Memory B cell (primary cell): ENCODE results near the gene P2RX3.

Source experiments
- ATAC-seq: fragments of 150-1000 bp; cut with Tn5 transposase; 2 replicates; pipeline ENCODE4 v1.10.0; 2021; ENCODE audit warnings: low read depth, mild to moderate bottlenecking, moderate library complexity
- DNase-seq, 2 donors: peaks; one replicate each; pipeline ENCODE4 v3.0.0; 2022; ENCODE audit warnings: low spot score in 2 of 2
- H3K27ac Mint-ChIP-seq: one replicate; pipeline ENCODE4 v1.8.0; 2022; ENCODE audit warnings: mild to moderate bottlenecking, moderate library complexity, mixed read lengths
- H3K27me3 Mint-ChIP-seq: one replicate; pipeline ENCODE4 v1.8.0; 2022; ENCODE audit warnings: mixed read lengths
- H3K36me3 Mint-ChIP-seq: one replicate; pipeline ENCODE4 v1.8.0; 2022; ENCODE audit warnings: mild to moderate bottlenecking, mixed read lengths
- H3K4me1 Mint-ChIP-seq: one replicate; pipeline ENCODE4 v1.8.0; 2022; ENCODE audit warnings: mixed read lengths
- H3K4me3 Mint-ChIP-seq: one replicate; pipeline ENCODE4 v1.8.0; 2022; ENCODE audit warnings: mild to moderate bottlenecking, moderate library complexity, mixed read lengths
- H3K9me3 Mint-ChIP-seq: one replicate; pipeline ENCODE4 v1.8.0; 2022; ENCODE audit warnings: mixed read lengths

Gene P2RX3

GRCh38 chr11:57407941-57408475, 69.9 kb downstream of the P2RX3 start:
- Mint-ChIP-seq H3K36me3 (peaks cover 20% of the 10 kb centered on the region), H3K27me3 (no peaks in the 10 kb centered on the region), H3K27ac (no peak overlapping the region), H3K4me1 (peaks cover 3% of the 10 kb centered on the region), H3K4me3 (no peak overlapping the region), H3K9me3 (peaks cover 3% of the 10 kb centered on the region)
- DNase-seq (no peak), ATAC-seq (no peak)

GRCh38 chr11:57408771-57409170, 70.6 kb downstream of the P2RX3 start:
- H3K36me3 Mint-ChIP-seq: peaks cover 25% of the 10 kb centered on the region
- ATAC-seq (no peak), DNase-seq (no peak)
- H3K27me3 Mint-ChIP-seq: no peaks in the 10 kb centered on the region
- H3K27ac Mint-ChIP-seq: no peak overlapping the region
- no peak overlapping the region for H3K4me3 Mint-ChIP-seq
- H3K9me3 Mint-ChIP-seq: no peaks in the 10 kb centered on the region
- peaks cover under 1% of the 10 kb centered on the region for H3K4me1 Mint-ChIP-seq

GRCh38 chr11:57409321-57410100, 71.4 kb downstream of the P2RX3 start:
- Mint-ChIP-seq H3K27ac (no peak overlapping the region), H3K9me3 (no peaks in the 10 kb centered on the region), H3K4me1 (no peaks in the 10 kb centered on the region), H3K4me3 (no peak overlapping the region), H3K27me3 (no peaks in the 10 kb centered on the region), H3K36me3 (peaks cover 30% of the 10 kb centered on the region)
- DNase-seq (no peak), ATAC-seq (no peak)

- no peak overlapping the region for H3K4me3 Mint-ChIP-seq
- no peaks in the 10 kb centered on the region for H3K27me3 Mint-ChIP-seq
- DNase-seq (no peak), ATAC-seq (no peak)
- H3K36me3 Mint-ChIP-seq: peaks cover 37% of the 10 kb centered on the region
- no peak overlapping the region for H3K27ac Mint-ChIP-seq
- H3K9me3 Mint-ChIP-seq: no peaks in the 10 kb centered on the region
- H3K4me1 Mint-ChIP-seq: no peaks in the 10 kb centered on the region
These were observed 72.1 kb downstream of the P2RX3 start for GRCh38 chr11:57410287-57410686.

- H3K27ac Mint-ChIP-seq: no peak overlapping the region
- H3K27me3 Mint-ChIP-seq: no peaks in the 10 kb centered on the region
- no peak for DNase-seq
- H3K4me3 Mint-ChIP-seq: no peak overlapping the region
- no peaks in the 10 kb centered on the region for H3K4me1 Mint-ChIP-seq
- no peaks in the 10 kb centered on the region for H3K9me3 Mint-ChIP-seq
- ATAC-seq: no peak
- H3K36me3 Mint-ChIP-seq: peaks cover 50% of the 10 kb centered on the region
These were observed 75.5 kb downstream of the P2RX3 start for GRCh38 chr11:57413681-57414080.

- no peaks in the 10 kb centered on the region for H3K9me3 Mint-ChIP-seq
- peaks cover 47% of the 10 kb centered on the region for H3K36me3 Mint-ChIP-seq
- no peak overlapping the region for H3K4me3 Mint-ChIP-seq
- DNase-seq (no peak), ATAC-seq (no peak)
- H3K4me1 Mint-ChIP-seq: no peaks in the 10 kb centered on the region
- no peak overlapping the region for H3K27ac Mint-ChIP-seq
- no peaks in the 10 kb centered on the region for H3K27me3 Mint-ChIP-seq
These were observed 76.6 kb downstream of the P2RX3 start for GRCh38 chr11:57414612-57415212.

GRCh38 chr11:57416436-57416835, 78.3 kb downstream of the P2RX3 start:
- Mint-ChIP-seq H3K27ac (no peak overlapping the region), H3K4me3 (no peak overlapping the region), H3K36me3 (peaks cover 44% of the 10 kb centered on the region), H3K27me3 (no peaks in the 10 kb centered on the region), H3K9me3 (no peaks in the 10 kb centered on the region), H3K4me1 (no peaks in the 10 kb centered on the region)
- no peak for DNase-seq
- ATAC-seq: no peak

- no peak for DNase-seq
These were observed 78.9 kb downstream of the P2RX3 start for GRCh38 chr11:57417056-57417455.

GRCh38 chr11:57418131-57418530, 80.0 kb downstream of the P2RX3 start:
- Mint-ChIP-seq H3K27me3 (no peaks in the 10 kb centered on the region), H3K27ac (no peak overlapping the region), H3K36me3 (peaks cover 42% of the 10 kb centered on the region), H3K4me1 (no peaks in the 10 kb centered on the region), H3K9me3 (no peaks in the 10 kb centered on the region), H3K4me3 (no peak overlapping the region)
- DNase-seq (no peak), ATAC-seq (no peak)

More at GRCh38 chr11:57417056-57417455, 78.9 kb downstream of the P2RX3 start:
- Mint-ChIP-seq H3K9me3 (no peaks in the 10 kb centered on the region), H3K4me1 (no peaks in the 10 kb centered on the region), H3K27ac (no peak overlapping the region), H3K27me3 (no peaks in the 10 kb centered on the region), H3K36me3 (peaks cover 44% of the 10 kb centered on the region), H3K4me3 (no peak overlapping the region)
- no peak for ATAC-seq

GRCh38 chr11:57419146-57419545, 81.0 kb downstream of the P2RX3 start:
- Mint-ChIP-seq H3K4me1 (no peaks in the 10 kb centered on the region), H3K27ac (no peak overlapping the region), H3K9me3 (no peaks in the 10 kb centered on the region), H3K4me3 (no peak overlapping the region), H3K36me3 (peaks cover 35% of the 10 kb centered on the region), H3K27me3 (no peaks in the 10 kb centered on the region)
- ATAC-seq (no peak), DNase-seq (no peak)

GRCh38 chr11:57421066-57421465, 82.9 kb downstream of the P2RX3 start:
- no peaks in the 10 kb centered on the region for H3K27me3 Mint-ChIP-seq
- H3K9me3 Mint-ChIP-seq: no peaks in the 10 kb centered on the region
- ATAC-seq: no peak
- no peak overlapping the region for H3K27ac Mint-ChIP-seq
- DNase-seq: no peak
- H3K4me1 Mint-ChIP-seq: peaks cover 14% of the 10 kb centered on the region
- peaks cover 22% of the 10 kb centered on the region for H3K36me3 Mint-ChIP-seq
- H3K4me3 Mint-ChIP-seq: no peak overlapping the region

GRCh38 chr11:57421805-57422204, 83.7 kb downstream of the P2RX3 start:
- Mint-ChIP-seq H3K9me3 (no peaks in the 10 kb centered on the region), H3K4me1 (peaks cover 20% of the 10 kb centered on the region), H3K27ac (no peak overlapping the region), H3K4me3 (no peak overlapping the region), H3K27me3 (no peaks in the 10 kb centered on the region), H3K36me3 (peaks cover 20% of the 10 kb centered on the region)
- ATAC-seq (no peak), DNase-seq (no peak)
